Posterior cingulate gyrus (tissue), 11 donors: ENCODE results near the gene PROSER3.

Experiments
- DNase-seq, 10 donors: peaks; one replicate each; pipeline versions ENCODE4 v3.0.0 to v3.0.0-alpha.2; 2020 to 2021; ENCODE audit warnings: mixed read lengths in 3 of 10
- intact Hi-C: fragments of 100-400 bp; cut with DNase I; formaldehyde crosslinking; loops from one replicate; pipeline ENCODE4 v1.15.1; 2023

The PROSER3 gene

GRCh38 chr19:35757749-35758608, at the start of gene PROSER3:
PROSER3 (plus strand) TSS chr19:35758176; CDS start chr19:35758216, 40 bp downstream.
- DNase-seq = peak; percentile 97 to 100 (median 98)
- intact Hi-C loops = loop anchor here (1.0 kb wide), 2 partner anchors 10 to 17 kb away; partner anchors contain the start of genes ARHGAP33 and LIN37

- intact Hi-C loops = no loop called here
Observed at GRCh38 chr19:35708391-35708790, 49.6 kb upstream of the PROSER3 start.

GRCh38 chr19:35710784-35711723, 46.9 kb upstream of the PROSER3 start:
- no peak for DNase-seq
- intact Hi-C loops = no loop called here

More at GRCh38 chr19:35708391-35708790, 49.6 kb upstream of the PROSER3 start:
- DNase-seq = no peak

GRCh38 chr19:35712567-35713505, 45.1 kb upstream of the PROSER3 start:
- no peak for DNase-seq
- intact Hi-C loops = no loop called here

GRCh38 chr19:35713506-35713850, 44.5 kb upstream of the PROSER3 start:
- intact Hi-C loops = no loop called here
- no peak for DNase-seq

- DNase-seq = no peak
- intact Hi-C loops = no loop called here
Observed at GRCh38 chr19:35713904-35714495, 44.0 kb upstream of the PROSER3 start.

GRCh38 chr19:35714601-35715354, 43.2 kb upstream of the PROSER3 start:
- no peak for DNase-seq
- intact Hi-C loops = no loop called here

GRCh38 chr19:35715355-35715809, 42.6 kb upstream of the PROSER3 start:
- intact Hi-C loops = no loop called here
- DNase-seq = no peak

- DNase-seq = peak in 8 of 10 donors; percentile 53 to 95 (median 70)
- intact Hi-C loops = loop anchor here (1.0 kb wide), 2 partner anchors 22 to 167 kb away; no protein-coding TSS in a partner anchor
Observed at GRCh38 chr19:35715981-35716800, 41.8 kb upstream of the PROSER3 start.

GRCh38 chr19:35716801-35717664, 40.9 kb upstream of the PROSER3 start:
- intact Hi-C loops = loop anchor here (1.0 kb wide), 3 partner anchors 23 to 172 kb away; partner anchors contain the start of gene TMEM147
- DNase-seq = peak; percentile 83 to 99 (median 94)

GRCh38 chr19:35717665-35718344, 40.2 kb upstream of the PROSER3 start, which contains the start of gene KMT2B:
KMT2B (plus strand) TSS chr19:35718003; CDS start chr19:35718019, 16 bp downstream.
- intact Hi-C loops = loop anchor here (1.0 kb wide), 1 partner anchor 173 kb away; the partner anchor contains the start of gene TMEM147
- peak in 1 of 10 donors; percentile 91 for DNase-seq

- intact Hi-C loops = no loop called here
- peak in 2 of 10 donors; percentile 16 to 83 for DNase-seq
Observed at GRCh38 chr19:35718345-35719041, 39.5 kb upstream of the PROSER3 start.

- intact Hi-C loops = no loop called here
- no peak for DNase-seq
Observed at GRCh38 chr19:35719402-35720162, 38.4 kb upstream of the PROSER3 start.

GRCh38 chr19:35720163-35720524, 37.8 kb upstream of the PROSER3 start:
- intact Hi-C loops = no loop called here
- DNase-seq = no peak

- DNase-seq = no peak
- intact Hi-C loops = no loop called here
Observed at GRCh38 chr19:35720648-35721047, 37.3 kb upstream of the PROSER3 start.
